ENCODE measurements around the gene SDR9C7. TPM values are rescaled to one million over a fixed set of nuclear protein-coding genes. Genes with fewer than 3 reads are reported as not detected.
"Not testable (repeated sequence)": the region's sequence is repeated elsewhere in the genome, so short reads cannot be mapped to it uniquely, and the experiment has no call there.

The SDR9C7 gene
- total and polyA plus RNA-seq, 8 donors = not detected

- no peaks in the 10 kb centered on the region for H3K36me3 ChIP-seq
- no peaks in the 10 kb centered on the region for H3K9me3 ChIP-seq
- intact Hi-C loops (cut with DNase I) = no loop called here
- DNase-seq (no peak), FAIRE-seq (no peak), ATAC-seq (no peak)
- H3K27me3 ChIP-seq = no peaks in the 10 kb centered on the region
- WGBS, 2 donors = 84 to 88% methylated on average over 4 of the region's 4 CpGs
- no peak overlapping the region for H3K4me3 ChIP-seq
- TF ChIP-seq, protein P1, sequence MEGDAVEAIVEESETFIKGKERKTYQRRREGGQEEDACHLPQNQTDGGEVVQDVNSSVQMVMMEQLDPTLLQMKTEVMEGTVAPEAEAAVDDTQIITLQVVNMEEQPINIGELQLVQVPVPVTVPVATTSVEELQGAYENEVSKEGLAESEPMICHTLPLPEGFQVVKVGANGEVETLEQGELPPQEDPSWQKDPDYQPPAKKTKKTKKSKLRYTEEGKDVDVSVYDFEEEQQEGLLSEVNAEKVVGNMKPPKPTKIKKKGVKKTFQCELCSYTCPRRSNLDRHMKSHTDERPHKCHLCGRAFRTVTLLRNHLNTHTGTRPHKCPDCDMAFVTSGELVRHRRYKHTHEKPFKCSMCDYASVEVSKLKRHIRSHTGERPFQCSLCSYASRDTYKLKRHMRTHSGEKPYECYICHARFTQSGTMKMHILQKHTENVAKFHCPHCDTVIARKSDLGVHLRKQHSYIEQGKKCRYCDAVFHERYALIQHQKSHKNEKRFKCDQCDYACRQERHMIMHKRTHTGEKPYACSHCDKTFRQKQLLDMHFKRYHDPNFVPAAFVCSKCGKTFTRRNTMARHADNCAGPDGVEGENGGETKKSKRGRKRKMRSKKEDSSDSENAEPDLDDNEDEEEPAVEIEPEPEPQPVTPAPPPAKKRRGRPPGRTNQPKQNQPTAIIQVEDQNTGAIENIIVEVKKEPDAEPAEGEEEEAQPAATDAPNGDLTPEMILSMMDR (IDR thresholded peaks at IDR 0.05) = no peak
- no peak overlapping the region for H3K27ac ChIP-seq
- H3K4me1 ChIP-seq = no peaks in the 10 kb centered on the region
These were observed 4.4 kb downstream of the SDR9C7 start for GRCh38 chr12:56929780-56930179.

DNA sequence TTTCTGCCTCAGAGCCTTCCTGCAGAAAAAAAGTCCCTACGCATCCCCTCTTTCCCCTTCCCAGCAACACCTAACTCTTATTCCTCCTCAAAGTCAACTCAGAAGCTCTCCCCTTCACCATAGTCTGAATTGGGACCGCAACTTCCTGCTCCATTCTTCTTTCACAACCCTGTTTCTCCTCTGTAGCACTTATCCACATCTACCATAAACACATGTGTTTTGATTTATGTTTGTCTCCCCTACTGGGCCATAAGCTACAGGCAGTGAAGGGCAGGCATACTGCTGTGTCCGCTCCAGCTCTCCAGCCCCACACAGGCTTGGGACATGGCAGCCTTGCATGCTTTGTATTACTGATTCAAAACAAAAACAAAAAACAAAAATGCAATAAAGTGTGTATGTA, 5.9 kb downstream of the SDR9C7 start:
- Histone ChIP-seq H3K36me3 (no peaks in the 10 kb centered on the region), H3K4me1 (no peaks in the 10 kb centered on the region), H3K27me3 (no peaks in the 10 kb centered on the region), H3K4me3 (no peak overlapping the region), H3K27ac (no peak overlapping the region), H3K9me3 (no peaks in the 10 kb centered on the region)
- DNase-seq = no peak
- FAIRE-seq = no peak
- 80 to 83% methylated on average over 3 of the region's 3 CpGs for WGBS, 2 donors
- no peak for ATAC-seq
- TF ChIP-seq, protein P1 (IDR thresholded peaks at IDR 0.05) = no peak
- intact Hi-C loops (cut with DNase I) = no loop called here

DNA sequence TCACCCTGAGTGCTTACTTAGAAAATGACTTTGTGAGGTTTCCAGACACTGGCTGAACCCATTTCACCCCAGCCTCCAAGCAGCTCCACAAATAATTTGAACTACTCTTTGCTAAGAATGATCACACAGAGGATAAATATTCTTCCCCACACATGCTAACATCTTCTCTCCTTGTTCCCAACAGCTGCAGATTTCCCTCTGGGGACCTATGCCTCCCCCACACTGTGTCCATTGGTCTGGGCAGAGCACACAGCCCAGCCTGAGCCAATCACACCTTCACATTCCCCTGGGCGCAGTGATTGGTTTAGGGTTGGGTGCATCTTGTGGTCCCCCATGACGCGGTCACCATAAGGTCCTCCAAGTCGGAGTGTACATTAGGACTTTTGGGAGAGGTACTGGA, 6.9 kb downstream of the SDR9C7 start:
- no peak for DNase-seq
- Histone ChIP-seq H3K4me3 (no peak overlapping the region), H3K36me3 (no peaks in the 10 kb centered on the region), H3K9me3 (no peaks in the 10 kb centered on the region), H3K4me1 (no peaks in the 10 kb centered on the region), H3K27me3 (no peaks in the 10 kb centered on the region), H3K27ac (no peak overlapping the region)
- no peak for ATAC-seq
- TF ChIP-seq, protein P1 (IDR thresholded peaks at IDR 0.05) = no peak
- no peak for FAIRE-seq
- 79 to 85% methylated on average over 4 of the region's 4 CpGs for WGBS, 2 donors
- intact Hi-C loops (cut with DNase I) = no loop called here

GRCh38 chr12:56922031-56922430, 12.2 kb downstream of the SDR9C7 start:
- 88 to 100% methylated on average over 1 of the region's 1 CpG for WGBS, 2 donors
- TF ChIP-seq, protein P1 (IDR thresholded peaks at IDR 0.05) = no peak
- no peaks in the 10 kb centered on the region for H3K36me3 ChIP-seq
- FAIRE-seq (no peak), DNase-seq (no peak), ATAC-seq (no peak)
- no peaks in the 10 kb centered on the region for H3K27me3 ChIP-seq
- intact Hi-C loops (cut with DNase I) = no loop called here
- H3K4me1 ChIP-seq = no peaks in the 10 kb centered on the region
- no peaks in the 10 kb centered on the region for H3K9me3 ChIP-seq
- H3K27ac ChIP-seq = no peak overlapping the region
- no peak overlapping the region for H3K4me3 ChIP-seq

- H3K4me1 ChIP-seq = no peaks in the 10 kb centered on the region
- intact Hi-C loops (cut with DNase I) = no loop called here
- H3K36me3 ChIP-seq = no peaks in the 10 kb centered on the region
- no peak for FAIRE-seq
- TF ChIP-seq, protein P1 (IDR thresholded peaks at IDR 0.05) = no peak
- H3K9me3 ChIP-seq = no peaks in the 10 kb centered on the region
- 58 to 60% methylated on average over 1 of the region's 1 CpG for WGBS, 2 donors
- no peaks in the 10 kb centered on the region for H3K27me3 ChIP-seq
- no peak overlapping the region for H3K4me3 ChIP-seq
- H3K27ac ChIP-seq = no peak overlapping the region
- DNase-seq = no peak
- no peak for ATAC-seq
These were observed 12.9 kb downstream of the SDR9C7 start for GRCh38 chr12:56921346-56921745.

- H3K4me3 ChIP-seq; H3K4me1 ChIP-seq; H3K36me3 ChIP-seq; H3K9me3 ChIP-seq; FAIRE-seq; H3K27ac ChIP-seq; intact Hi-C loops (cut with DNase I); ATAC-seq; DNase-seq; H3K27me3 ChIP-seq: not testable (repeated sequence)
- 78 to 80% methylated on average over 3 of the region's 3 CpGs for WGBS, 2 donors
These were observed 16.1 kb downstream of the SDR9C7 start for GRCh38 chr12:56918139-56918538.
